ENCODE data around the gene TRIM34.
"Not testable (repeated sequence)": the region's sequence is repeated elsewhere in the genome, so short reads cannot be mapped to it uniquely, and the experiment has no call there.

- not testable (repeated sequence) for TF ChIP-seq CTCF, POLR2A (IDR thresholded peaks at IDR 0.05)
These were observed 34.9 kb upstream of the TRIM34 start for GRCh38 chr11:5589906-5590305.
